Spleen (tissue), 11 donors: ENCODE results near the gene PFKP. TPM values are rescaled to one million over a fixed set of nuclear protein-coding genes. Genes with fewer than 3 reads are reported as not detected.
"Not testable (repeated sequence)": the region's sequence is repeated elsewhere in the genome, so short reads cannot be mapped to it uniquely, and the experiment has no call there.

Experiments used
- DNase-seq: peaks from one replicate; pipeline ENCODE4 v3.0.0-alpha.2; 2020
- H3K27ac ChIP-seq, 8 donors: fragments of 200-600 bp; sonication (generic) in 7 of 8; 1 replicate in 4 of 8; 2 replicates in 4 of 8; pipeline versions ENCODE4 v1.5.0 to v1.8.0; 2016 to 2021; ENCODE audit warnings: inconsistent platforms in 4 of 8, mild to moderate bottlenecking in 4 of 8, moderate library complexity in 1 of 8
- H3K27me3 ChIP-seq, 7 donors: fragments of 200-600 bp; sonication (generic) in 6 of 7; replicated peaks in 1 of 7; 1 replicate in 4 of 7; 2 replicates in 3 of 7; pipeline versions ENCODE4 v1.5.0 to v1.8.0; 2016 to 2021; ENCODE audit warnings: inconsistent platforms in 3 of 7, mild to moderate bottlenecking in 1 of 7
- H3K36me3 ChIP-seq, 6 donors: fragments of 200-600 bp; sonication (generic) in 5 of 6; 1 replicate in 4 of 6; 2 replicates in 2 of 6; pipeline versions ENCODE4 v1.5.0 to v1.8.0; 2016 to 2021; ENCODE audit warnings: inconsistent platforms in 2 of 6
- H3K4me1 ChIP-seq, 6 donors: fragments of 200-600 bp; sonication (generic) in 5 of 6; 1 replicate in 3 of 6; 2 replicates in 3 of 6; pipeline versions ENCODE4 v1.5.0 to v1.8.0; 2016 to 2021; ENCODE audit warnings: inconsistent platforms in 3 of 6
- H3K4me3 ChIP-seq, 8 donors: fragments of 200-600 bp; sonication (generic) in 7 of 8; 1 replicate in 4 of 8; 2 replicates in 4 of 8; pipeline versions ENCODE4 v1.5.0 to v1.8.0; 2016 to 2021; ENCODE audit warnings: inconsistent platforms in 4 of 8, mild to moderate bottlenecking in 4 of 8, moderate library complexity in 2 of 8
- H3K9me3 ChIP-seq, 8 donors: fragments of 200-600 bp; sonication (generic) in 7 of 8; 1 replicate in 4 of 8; 2 replicates in 4 of 8; pipeline versions ENCODE4 v1.5.0 to v1.8.0; 2016 to 2021; ENCODE audit warnings: inconsistent platforms in 4 of 8
- POLR2A ChIP-seq, 3 donors: fragments of 450-650 bp; IDR thresholded peaks; one replicate each; pipeline ENCODE4 v1.5.1; 2017; ENCODE audit warnings: antibody characterized with exemption in 3 of 3, mild to moderate bottlenecking in 1 of 3
- POLR2AphosphoS5 ChIP-seq, 3 donors: sonication (generic); formaldehyde crosslinking; IDR thresholded peaks; one replicate each; pipeline ENCODE4 v1.5.1; 2017; ENCODE audit warnings: antibody characterized with exemption in 3 of 3
- WGBS, 5 donors: extraction: QIAGEN DNeasy Blood & Tissue Kit in 3 of 5; methylation state at CpG; one replicate each; pipeline versions ENCODE4 v1.1.5 to v1.1.7; 2013 to 2018; 5-methylcytosine and 5-hydroxymethylcytosine counted together
- intact Hi-C: fragments of 100-400 bp; cut with DNase I; formaldehyde crosslinking; loops from one replicate; pipeline ENCODE4 v1.15.0; 2023; ENCODE audit warnings: low total_unique reads
- polyA plus RNA-seq, 3 donors: library from polyadenylated mRNA; stranded (reverse); fragments of 200-250 nt; gene quantifications; one replicate each; pipeline ENCODE4 v1.2.1, GENCODE V29; 2013
- total RNA-seq, 7 donors: library from RNA; depleted of rRNA in 3 of 7; stranded (reverse); fragments of >200 nt in 3 of 7; fragmentation: NEBNext Ultra II Directional in 4 of 7; extraction: Animal tissue kit (Norgen Biotek cat#: 25700) in 4 of 7; gene quantifications; one replicate each; pipeline versions ENCODE4 v1.1.0 to v1.2.1, GENCODE V29; 2016 to 2021
- TF ChIP-seq, protein P1 (sequence below), 11 experiments: fragments of 200-600 bp in 7 of 11; fragments of 450-650 bp in 4 of 11; sonication (generic) in 4 of 11; IDR thresholded peaks in 8 of 11; conservative IDR thresholded peaks in 3 of 11; 1 replicate in 7 of 11; 2 replicates in 4 of 11; pipeline versions ENCODE4 v1.4.0 to v1.8.0; 2016 to 2021; ENCODE audit warnings: antibody characterized with exemption in 11 of 11, inconsistent platforms in 4 of 11, mild to moderate bottlenecking in 1 of 11
- donor health status: healthy with polysubstance abuse.
- donor health status: DM: no; HTN: no; CAD: no; lungs with moderate emphysema.
- donor health status: DM: no; HTN: no; CAD: no.
- donor health status: Bipolar disorder and iron deficiency.
- donor health status: healthy.
- donor health status: DM: no; HTN: no; CAD: no.
- donor health status: DM: yes; HTN: yes; CAD: no.

PFKP gene
- total and polyA plus RNA-seq, 10 donors, result 19.0 to 60.9 (median 28.6) TPM

GRCh38 chr10:3056280-3057037 lies 10.9 kb upstream of the PFKP start:
- H3K36me3 ChIP-seq, result no peaks in the 10 kb centered on the region
- H3K9me3 ChIP-seq, result peaks cover 0 to 7% (median 0%) of the 10 kb centered on the region in 8 donors
- DNase-seq, result no peak
- no peaks in the 10 kb centered on the region for H3K4me1 ChIP-seq
- no peak overlapping the region for H3K27ac ChIP-seq
- TF ChIP-seq, protein P1, sequence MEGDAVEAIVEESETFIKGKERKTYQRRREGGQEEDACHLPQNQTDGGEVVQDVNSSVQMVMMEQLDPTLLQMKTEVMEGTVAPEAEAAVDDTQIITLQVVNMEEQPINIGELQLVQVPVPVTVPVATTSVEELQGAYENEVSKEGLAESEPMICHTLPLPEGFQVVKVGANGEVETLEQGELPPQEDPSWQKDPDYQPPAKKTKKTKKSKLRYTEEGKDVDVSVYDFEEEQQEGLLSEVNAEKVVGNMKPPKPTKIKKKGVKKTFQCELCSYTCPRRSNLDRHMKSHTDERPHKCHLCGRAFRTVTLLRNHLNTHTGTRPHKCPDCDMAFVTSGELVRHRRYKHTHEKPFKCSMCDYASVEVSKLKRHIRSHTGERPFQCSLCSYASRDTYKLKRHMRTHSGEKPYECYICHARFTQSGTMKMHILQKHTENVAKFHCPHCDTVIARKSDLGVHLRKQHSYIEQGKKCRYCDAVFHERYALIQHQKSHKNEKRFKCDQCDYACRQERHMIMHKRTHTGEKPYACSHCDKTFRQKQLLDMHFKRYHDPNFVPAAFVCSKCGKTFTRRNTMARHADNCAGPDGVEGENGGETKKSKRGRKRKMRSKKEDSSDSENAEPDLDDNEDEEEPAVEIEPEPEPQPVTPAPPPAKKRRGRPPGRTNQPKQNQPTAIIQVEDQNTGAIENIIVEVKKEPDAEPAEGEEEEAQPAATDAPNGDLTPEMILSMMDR (IDR thresholded peaks at IDR 0.05 in 8 of 11, conservative IDR thresholded peaks at IDR 0.05 in 3 of 11), result no peak
- no peak for TF ChIP-seq POLR2A (IDR thresholded peaks at IDR 0.05)
- no peak for TF ChIP-seq POLR2AphosphoS5 (IDR thresholded peaks at IDR 0.05)
- WGBS, 5 donors, result 53 to 70% (median 57%) methylated on average over 5 of the region's 5 CpGs
- intact Hi-C loops, result no loop called here
- H3K27me3 ChIP-seq, result peaks cover 0 to 11% (median 0%) of the 10 kb centered on the region in 7 donors
- H3K4me3 ChIP-seq, result no peak overlapping the region

GRCh38 chr10:3057946-3058345 lies 9.4 kb upstream of the PFKP start:
- WGBS, 5 donors, result 76 to 90% (median 79%) methylated on average over 6 to 8 of the region's 8 CpGs
- intact Hi-C loops, result no loop called here
- Histone ChIP-seq H3K4me3 (no peak overlapping the region), H3K27me3 (peaks cover 0 to 2% (median 0%) of the 10 kb centered on the region in 7 donors), H3K36me3 (no peaks in the 10 kb centered on the region), H3K27ac (no peak overlapping the region), H3K9me3 (peaks cover 0 to 7% (median 0%) of the 10 kb centered on the region in 8 donors), H3K4me1 (no peaks in the 10 kb centered on the region)
- TF ChIP-seq POLR2A (IDR thresholded peaks at IDR 0.05) (no peak), POLR2AphosphoS5 (IDR thresholded peaks at IDR 0.05) (no peak)
- TF ChIP-seq, protein P1 (IDR thresholded peaks at IDR 0.05 in 8 of 11, conservative IDR thresholded peaks at IDR 0.05 in 3 of 11), result no peak
- DNase-seq, result no peak

DNA sequence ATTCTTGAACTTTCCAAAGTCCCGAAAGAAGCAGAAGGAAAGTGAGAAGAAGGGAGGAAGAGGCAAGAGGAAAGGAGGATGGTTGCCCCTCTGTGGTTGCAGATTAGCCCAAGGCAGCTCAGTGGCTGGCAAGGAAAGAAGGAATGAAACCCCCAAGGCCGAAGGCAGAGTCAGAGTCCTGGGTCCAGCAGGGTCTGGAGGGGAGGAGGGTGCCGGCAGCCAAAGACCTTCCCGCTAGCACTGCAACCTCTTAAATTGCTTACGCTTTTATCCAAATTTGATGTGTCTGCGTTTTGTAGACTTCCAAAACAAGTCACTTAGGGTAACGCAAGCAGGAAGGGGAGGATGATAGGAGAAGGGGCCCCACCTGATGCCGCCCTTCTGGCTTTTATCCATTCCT lies 7.4 kb upstream of the PFKP start:
- Histone ChIP-seq H3K4me3 (no peak overlapping the region), H3K27ac (no peak overlapping the region), H3K36me3 (no peaks in the 10 kb centered on the region), H3K4me1 (no peaks in the 10 kb centered on the region), H3K27me3 (no peaks in the 10 kb centered on the region), H3K9me3 (no peaks in the 10 kb centered on the region)
- intact Hi-C loops, result no loop called here
- DNase-seq, result no peak
- TF ChIP-seq POLR2A (IDR thresholded peaks at IDR 0.05), result no peak
- no peak for TF ChIP-seq POLR2AphosphoS5 (IDR thresholded peaks at IDR 0.05)
- TF ChIP-seq, protein P1 (IDR thresholded peaks at IDR 0.05 in 8 of 11, conservative IDR thresholded peaks at IDR 0.05 in 3 of 11), result no peak
- WGBS, 5 donors, result 65 to 75% (median 72%) methylated on average over 7 to 8 of the region's 8 CpGs

- TF ChIP-seq POLR2AphosphoS5 (IDR thresholded peaks at IDR 0.05) (no peak), POLR2A (IDR thresholded peaks at IDR 0.05) (no peak)
- TF ChIP-seq, protein P1 (IDR thresholded peaks at IDR 0.05 in 8 of 11, conservative IDR thresholded peaks at IDR 0.05 in 3 of 11), result no peak
- WGBS, 5 donors, result 77 to 86% (median 79%) methylated on average over 4 of the region's 4 CpGs
- Histone ChIP-seq H3K27me3 (no peaks in the 10 kb centered on the region), H3K9me3 (no peaks in the 10 kb centered on the region), H3K27ac (no peak overlapping the region), H3K4me1 (no peaks in the 10 kb centered on the region), H3K36me3 (no peaks in the 10 kb centered on the region), H3K4me3 (no peak overlapping the region)
- intact Hi-C loops, result no loop called here
- DNase-seq, result no peak
Measured at GRCh38 chr10:3060481-3060889, 6.9 kb upstream of the PFKP start.

DNA sequence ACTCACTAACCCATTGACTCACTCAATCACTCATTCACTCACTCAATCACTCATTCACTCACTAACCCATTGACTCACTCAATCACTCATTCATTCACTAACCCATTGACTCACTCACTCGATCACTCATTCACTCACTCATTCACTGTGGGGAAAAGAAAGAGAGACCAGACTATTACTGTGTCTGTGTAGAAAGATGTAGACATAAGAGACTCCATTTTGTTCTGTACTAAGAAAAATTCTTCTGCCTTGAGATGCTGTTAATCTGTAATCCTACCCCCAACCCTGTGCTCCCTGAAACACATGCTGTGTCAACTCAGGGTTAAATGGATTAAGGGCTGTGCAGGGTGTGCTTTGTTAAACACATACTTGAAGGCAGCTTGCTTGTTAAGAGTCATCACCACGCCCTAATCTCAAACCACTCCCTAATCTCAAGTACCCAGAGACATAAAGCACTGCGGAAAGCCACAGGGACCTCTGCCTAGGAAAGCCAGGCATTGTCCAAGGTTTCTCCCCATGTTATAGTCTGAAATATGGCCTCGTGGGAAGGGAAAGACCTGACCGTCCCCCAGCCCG lies 5.9 kb upstream of the PFKP start:
- H3K27ac ChIP-seq, H3K27me3 ChIP-seq, H3K4me3 ChIP-seq, intact Hi-C loops, H3K36me3 ChIP-seq, DNase-seq, H3K9me3 ChIP-seq, H3K4me1 ChIP-seq: not testable (repeated sequence)
- 49 to 74% (median 62%) methylated on average over 3 to 6 of the region's 6 CpGs for WGBS, 5 donors
